Sigmoid colon (tissue), 4 donors: ENCODE measurements around the gene CDX1.

Experiments
- CTCF ChIP-seq, 4 experiments: fragments of 450-650 bp in 3 of 4; fragments of 200-600 bp in 1 of 4; IDR thresholded peaks; one replicate each; pipeline ENCODE4 v1.5.1; 2016 to 2019; ENCODE audit warnings: antibody characterized with exemption in 4 of 4, mild to moderate bottlenecking in 3 of 4, moderate library complexity in 2 of 4
- POLR2AphosphoS5 ChIP-seq, 4 donors: sonication (generic); formaldehyde crosslinking; IDR thresholded peaks; one replicate each; pipeline ENCODE4 v1.6.1; 2017; ENCODE audit warnings: antibody characterized with exemption in 4 of 4

- TF ChIP-seq CTCF (IDR thresholded peaks at IDR 0.05) (no peak), POLR2AphosphoS5 (IDR thresholded peaks at IDR 0.05) (no peak)
Measured at GRCh38 chr5:150229571-150229970, 63.0 kb downstream of the CDX1 start.
